HEK293 (cell line): ENCODE results near the gene CASP10.

ENCODE experiments used
- CTCF ChIA-PET: fragments of 350-600 bp; formaldehyde crosslinking; extraction: SDS; loops from one replicate; lab custom pipeline; 2021; ENCODE audit warnings: antibody characterized with exemption; lab: Yijun Ruan, JAX
- POLR2A ChIA-PET: fragments of 300-600 bp; formaldehyde crosslinking; extraction: SDS; loops from one replicate; lab custom pipeline; 2020; ENCODE audit warnings: antibody characterized with exemption, inconsistent platforms; lab: Yijun Ruan, JAX
- H3K27ac ChIP-seq: fragments of 200-500 bp; sonication (Bioruptor generic); 2 replicates; pipeline ENCODE4 v1.5.1; 2014; ENCODE audit warnings: low read depth, low read length, control low read depth, inconsistent platforms; ENCODE audit errors: extremely low read depth
- H3K36me3 ChIP-seq, 2 experiments: fragments of 200-500 bp in 1 of 2; sonication (Bioruptor generic) in 1 of 2; 1 replicate in 1 of 2; 2 replicates in 1 of 2; pipeline ENCODE4 v1.5.1; 2014 to 2017; ENCODE audit warnings: inconsistent platforms in 2 of 2, low read length in 2 of 2; ENCODE audit not compliant: control insufficient read depth in 2 of 2, insufficient read depth in 1 of 2
- H3K4me1 ChIP-seq: fragments of 200-500 bp; sonication (Bioruptor generic); 2 replicates; pipeline ENCODE4 v1.5.1; 2014; ENCODE audit warnings: mild to moderate bottlenecking, low read length, inconsistent platforms; ENCODE audit not compliant: control insufficient read depth, insufficient read depth
- H3K4me3 ChIP-seq: 2 replicates; pipeline ENCODE4 v1.5.1; 2011; ENCODE audit warnings: low read depth, mild to moderate bottlenecking, control low read depth, low read length, moderate library complexity
- H3K9me3 ChIP-seq: fragments of 200-500 bp; sonication (Bioruptor generic); 2 replicates; pipeline ENCODE4 v1.5.1; 2014; ENCODE audit warnings: low read depth, low read length, inconsistent platforms; ENCODE audit not compliant: control insufficient read depth, insufficient read depth
- GLI2 ChIP-seq: fragments of 450-650 bp; formaldehyde crosslinking; IDR thresholded peaks from 2 replicates; pipeline ENCODE4; 2017; ENCODE audit warnings: missing biosample characterization, missing genetic modification characterization, low read depth, borderline replicate concordance
- GLIS2 ChIP-seq: fragments of 450-650 bp; formaldehyde crosslinking; IDR thresholded peaks from 2 replicates; pipeline ENCODE4 v1.5.1; 2016; ENCODE audit warnings: missing biosample characterization, missing genetic modification characterization
- KLF1 ChIP-seq: fragments of 450-650 bp; formaldehyde crosslinking; IDR thresholded peaks from 2 replicates; pipeline ENCODE4 v1.5.1; 2016; ENCODE audit warnings: missing biosample characterization, missing genetic modification characterization
- MZF1 ChIP-seq: fragments of 450-650 bp; formaldehyde crosslinking; IDR thresholded peaks from 2 replicates; pipeline ENCODE4 v1.5.1; 2017; ENCODE audit warnings: missing biosample characterization, missing genetic modification characterization, borderline replicate concordance
- PRDM1 ChIP-seq: fragments of 450-650 bp; formaldehyde crosslinking; IDR thresholded peaks from 2 replicates; pipeline ENCODE4; 2016; ENCODE audit warnings: missing biosample characterization, missing genetic modification characterization
- SCRT2 ChIP-seq: fragments of 450-650 bp; formaldehyde crosslinking; IDR thresholded peaks from 2 replicates; pipeline ENCODE4 v1.5.1; 2016; ENCODE audit warnings: missing biosample characterization, missing genetic modification characterization
- SP7 ChIP-seq: fragments of 450-650 bp; formaldehyde crosslinking; IDR thresholded peaks from 2 replicates; pipeline ENCODE4 v1.5.1; 2016; ENCODE audit warnings: missing biosample characterization, missing genetic modification characterization
- TRIM28 ChIP-seq: IDR thresholded peaks from 2 replicates; pipeline ENCODE4 v1.6.1; 2011; ENCODE audit warnings: low read length, control low read depth, borderline replicate concordance
- ZBTB20 ChIP-seq: fragments of 450-650 bp; formaldehyde crosslinking; IDR thresholded peaks from 2 replicates; pipeline ENCODE4 v1.5.1; 2016; ENCODE audit warnings: missing biosample characterization, missing genetic modification characterization
- ZBTB48 ChIP-seq: fragments of 450-650 bp; formaldehyde crosslinking; IDR thresholded peaks from 2 replicates; pipeline ENCODE4 v1.5.1; 2016; ENCODE audit warnings: missing biosample characterization, missing genetic modification characterization
- ZFP3 ChIP-seq: fragments of 450-650 bp; formaldehyde crosslinking; IDR thresholded peaks from 2 replicates; pipeline ENCODE4 v1.5.1; 2016; ENCODE audit warnings: low read depth, missing biosample characterization, missing genetic modification characterization
- ZIC2 ChIP-seq: fragments of 450-650 bp; formaldehyde crosslinking; IDR thresholded peaks from 2 replicates; pipeline ENCODE4 v1.5.1; 2016; ENCODE audit warnings: missing biosample characterization, missing genetic modification characterization
- ZNF148 ChIP-seq: fragments of 450-650 bp; formaldehyde crosslinking; IDR thresholded peaks from 2 replicates; pipeline ENCODE4 v1.5.0; 2017; ENCODE audit warnings: missing biosample characterization, missing genetic modification characterization, borderline replicate concordance
- ZNF157 ChIP-seq: fragments of 450-650 bp; formaldehyde crosslinking; IDR thresholded peaks from 2 replicates; pipeline ENCODE4 v1.5.1; 2016; ENCODE audit warnings: missing biosample characterization, missing genetic modification characterization
- ZNF2 ChIP-seq: fragments of 450-650 bp; formaldehyde crosslinking; IDR thresholded peaks from 2 replicates; pipeline ENCODE4 v1.5.1; 2016; ENCODE audit warnings: missing biosample characterization, missing genetic modification characterization
- ZNF324 ChIP-seq: fragments of 450-650 bp; formaldehyde crosslinking; IDR thresholded peaks from 2 replicates; pipeline ENCODE4 v1.5.1; 2016; ENCODE audit warnings: missing biosample characterization, missing genetic modification characterization
- ZNF341 ChIP-seq: fragments of 450-650 bp; formaldehyde crosslinking; IDR thresholded peaks from 2 replicates; pipeline ENCODE4; 2016; ENCODE audit warnings: low read depth, missing biosample characterization, missing genetic modification characterization
- ZNF423 ChIP-seq: fragments of 450-650 bp; formaldehyde crosslinking; IDR thresholded peaks from 2 replicates; pipeline ENCODE4 v1.5.1; 2016; ENCODE audit warnings: missing biosample characterization, missing genetic modification characterization
- ZNF549 ChIP-seq: fragments of 450-650 bp; IDR thresholded peaks from 2 replicates; pipeline ENCODE4 v1.5.1; 2018; ENCODE audit warnings: missing biosample characterization, missing genetic modification characterization, mild to moderate bottlenecking, inconsistent platforms, moderate library complexity
- ZNF660 ChIP-seq: fragments of 450-650 bp; IDR thresholded peaks from 2 replicates; pipeline ENCODE4 v1.5.1; 2018; ENCODE audit warnings: missing biosample characterization, mild to moderate bottlenecking, missing genetic modification characterization
- ZXDB ChIP-seq: fragments of 450-650 bp; formaldehyde crosslinking; IDR thresholded peaks from 2 replicates; pipeline ENCODE4 v1.5.1; 2016; ENCODE audit warnings: missing biosample characterization, missing genetic modification characterization
- TF ChIP-seq, protein P1 (sequence below): fragments of 450-650 bp; formaldehyde crosslinking; IDR thresholded peaks from 2 replicates; pipeline ENCODE4 v1.5.1; 2016; ENCODE audit warnings: missing biosample characterization, missing genetic modification characterization
- TF ChIP-seq, protein P2 (sequence below): fragments of 450-650 bp; formaldehyde crosslinking; IDR thresholded peaks from 2 replicates; pipeline ENCODE4 v1.5.1; 2016; ENCODE audit warnings: missing biosample characterization, missing genetic modification characterization
- TF ChIP-seq, protein P3 (sequence below): fragments of 450-650 bp; formaldehyde crosslinking; IDR thresholded peaks from 2 replicates; pipeline ENCODE4 v1.5.1; 2016; ENCODE audit warnings: missing biosample characterization, missing genetic modification characterization
- TF ChIP-seq, protein P4 (sequence below): fragments of 450-650 bp; formaldehyde crosslinking; IDR thresholded peaks from 2 replicates; pipeline ENCODE4 v1.5.1; 2016; ENCODE audit warnings: missing biosample characterization, missing genetic modification characterization

The CASP10 gene

GRCh38 chr2:201257956-201258665 lies 75.2 kb downstream of the CASP10 start:
- Histone ChIP-seq H3K36me3 (no peaks in the 10 kb centered on the region), H3K9me3 (no peaks in the 10 kb centered on the region), H3K4me1 (peaks cover 2% of the 10 kb centered on the region; the same call in 1 of the 2 replicates), H3K4me3 (peak overlapping the region; percentile 40), H3K27ac (peak overlapping the region; percentile 89)
- CTCF ChIA-PET = interaction anchor here (1.6 kb wide), 1 partner anchor 105 kb away, joined by 3 read pairs; no protein-coding TSS in a partner anchor
- POLR2A ChIA-PET = interaction anchor here (0.6 kb wide), 1 partner anchor 523 kb away, joined by 4 read pairs; the partner anchor contains the start of gene ALS2
- TF ChIP-seq KLF1 (tag by site-specific recombination) (0 out of 2 replicates have a peak, but pooled peaks have one; percentile 16), ZIC2 (tag by site-specific recombination) (peak; percentile 60; the same call in 1 of the 2 replicates), ZNF157 (tag by site-specific recombination) (no peak), ZNF2 (tag by site-specific recombination) (0 out of 2 replicates have a peak, but pooled peaks have one; percentile 3), ZNF324 (tag by site-specific recombination) (0 out of 2 replicates have a peak, but pooled peaks have one; percentile 13), ZNF549 (no peak), GLIS2 (tag by site-specific recombination) (peak; percentile 33; the same call in 1 of the 2 replicates), ZFP3 (no peak), MZF1 (0 out of 2 replicates have a peak, but pooled peaks have one; percentile 57), ZNF423 (tag by site-specific recombination) (peak; percentile 86), SP7 (tag by site-specific recombination) (peak; percentile 46; the same call in 1 of the 2 replicates), SCRT2 (peak; percentile 93), ZNF341 (peak; percentile 93), ZBTB48 (peak; percentile 77; the same call in 1 of the 2 replicates), ZXDB (tag by site-specific recombination) (0 out of 2 replicates have a peak, but pooled peaks have one; percentile 54), PRDM1 (peak; percentile 88), GLI2 (tag by site-specific recombination) (no peak), ZNF660 (tag by site-specific recombination) (no peak), ZNF148 (tag by site-specific recombination) (no peak), ZBTB20 (tag by site-specific recombination) (peak; percentile 57; the same call in 1 of the 2 replicates), TRIM28 (0 out of 2 replicates have a peak, but pooled peaks have one; percentile 56)
- TF ChIP-seq, protein P1, sequence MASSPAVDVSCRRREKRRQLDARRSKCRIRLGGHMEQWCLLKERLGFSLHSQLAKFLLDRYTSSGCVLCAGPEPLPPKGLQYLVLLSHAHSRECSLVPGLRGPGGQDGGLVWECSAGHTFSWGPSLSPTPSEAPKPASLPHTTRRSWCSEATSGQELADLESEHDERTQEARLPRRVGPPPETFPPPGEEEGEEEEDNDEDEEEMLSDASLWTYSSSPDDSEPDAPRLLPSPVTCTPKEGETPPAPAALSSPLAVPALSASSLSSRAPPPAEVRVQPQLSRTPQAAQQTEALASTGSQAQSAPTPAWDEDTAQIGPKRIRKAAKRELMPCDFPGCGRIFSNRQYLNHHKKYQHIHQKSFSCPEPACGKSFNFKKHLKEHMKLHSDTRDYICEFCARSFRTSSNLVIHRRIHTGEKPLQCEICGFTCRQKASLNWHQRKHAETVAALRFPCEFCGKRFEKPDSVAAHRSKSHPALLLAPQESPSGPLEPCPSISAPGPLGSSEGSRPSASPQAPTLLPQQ (tag by site-specific recombination) = peak; percentile 47
- TF ChIP-seq, protein P2, sequence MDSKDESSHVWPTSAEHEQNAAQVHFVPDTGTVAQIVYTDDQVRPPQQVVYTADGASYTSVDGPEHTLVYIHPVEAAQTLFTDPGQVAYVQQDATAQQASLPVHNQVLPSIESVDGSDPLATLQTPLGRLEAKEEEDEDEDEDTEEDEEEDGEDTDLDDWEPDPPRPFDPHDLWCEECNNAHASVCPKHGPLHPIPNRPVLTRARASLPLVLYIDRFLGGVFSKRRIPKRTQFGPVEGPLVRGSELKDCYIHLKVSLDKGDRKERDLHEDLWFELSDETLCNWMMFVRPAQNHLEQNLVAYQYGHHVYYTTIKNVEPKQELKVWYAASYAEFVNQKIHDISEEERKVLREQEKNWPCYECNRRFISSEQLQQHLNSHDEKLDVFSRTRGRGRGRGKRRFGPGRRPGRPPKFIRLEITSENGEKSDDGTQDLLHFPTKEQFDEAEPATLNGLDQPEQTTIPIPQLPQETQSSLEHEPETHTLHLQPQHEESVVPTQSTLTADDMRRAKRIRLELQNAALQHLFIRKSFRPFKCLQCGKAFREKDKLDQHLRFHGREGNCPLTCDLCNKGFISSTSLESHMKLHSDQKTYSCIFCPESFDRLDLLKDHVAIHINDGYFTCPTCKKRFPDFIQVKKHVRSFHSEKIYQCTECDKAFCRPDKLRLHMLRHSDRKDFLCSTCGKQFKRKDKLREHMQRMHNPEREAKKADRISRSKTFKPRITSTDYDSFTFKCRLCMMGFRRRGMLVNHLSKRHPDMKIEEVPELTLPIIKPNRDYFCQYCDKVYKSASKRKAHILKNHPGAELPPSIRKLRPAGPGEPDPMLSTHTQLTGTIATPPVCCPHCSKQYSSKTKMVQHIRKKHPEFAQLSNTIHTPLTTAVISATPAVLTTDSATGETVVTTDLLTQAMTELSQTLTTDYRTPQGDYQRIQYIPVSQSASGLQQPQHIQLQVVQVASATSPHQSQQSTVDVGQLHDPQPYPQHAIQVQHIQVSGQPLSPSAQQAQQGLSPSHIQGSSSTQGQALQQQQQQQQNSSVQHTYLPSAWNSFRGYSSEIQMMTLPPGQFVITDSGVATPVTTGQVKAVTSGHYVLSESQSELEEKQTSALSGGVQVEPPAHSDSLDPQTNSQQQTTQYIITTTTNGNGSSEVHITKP = peak; percentile 95
- TF ChIP-seq, protein P3, sequence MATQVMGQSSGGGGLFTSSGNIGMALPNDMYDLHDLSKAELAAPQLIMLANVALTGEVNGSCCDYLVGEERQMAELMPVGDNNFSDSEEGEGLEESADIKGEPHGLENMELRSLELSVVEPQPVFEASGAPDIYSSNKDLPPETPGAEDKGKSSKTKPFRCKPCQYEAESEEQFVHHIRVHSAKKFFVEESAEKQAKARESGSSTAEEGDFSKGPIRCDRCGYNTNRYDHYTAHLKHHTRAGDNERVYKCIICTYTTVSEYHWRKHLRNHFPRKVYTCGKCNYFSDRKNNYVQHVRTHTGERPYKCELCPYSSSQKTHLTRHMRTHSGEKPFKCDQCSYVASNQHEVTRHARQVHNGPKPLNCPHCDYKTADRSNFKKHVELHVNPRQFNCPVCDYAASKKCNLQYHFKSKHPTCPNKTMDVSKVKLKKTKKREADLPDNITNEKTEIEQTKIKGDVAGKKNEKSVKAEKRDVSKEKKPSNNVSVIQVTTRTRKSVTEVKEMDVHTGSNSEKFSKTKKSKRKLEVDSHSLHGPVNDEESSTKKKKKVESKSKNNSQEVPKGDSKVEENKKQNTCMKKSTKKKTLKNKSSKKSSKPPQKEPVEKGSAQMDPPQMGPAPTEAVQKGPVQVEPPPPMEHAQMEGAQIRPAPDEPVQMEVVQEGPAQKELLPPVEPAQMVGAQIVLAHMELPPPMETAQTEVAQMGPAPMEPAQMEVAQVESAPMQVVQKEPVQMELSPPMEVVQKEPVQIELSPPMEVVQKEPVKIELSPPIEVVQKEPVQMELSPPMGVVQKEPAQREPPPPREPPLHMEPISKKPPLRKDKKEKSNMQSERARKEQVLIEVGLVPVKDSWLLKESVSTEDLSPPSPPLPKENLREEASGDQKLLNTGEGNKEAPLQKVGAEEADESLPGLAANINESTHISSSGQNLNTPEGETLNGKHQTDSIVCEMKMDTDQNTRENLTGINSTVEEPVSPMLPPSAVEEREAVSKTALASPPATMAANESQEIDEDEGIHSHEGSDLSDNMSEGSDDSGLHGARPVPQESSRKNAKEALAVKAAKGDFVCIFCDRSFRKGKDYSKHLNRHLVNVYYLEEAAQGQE (tag by site-specific recombination) = 0 out of 2 replicates have a peak, but pooled peaks have one; percentile 18
- TF ChIP-seq, protein P4, sequence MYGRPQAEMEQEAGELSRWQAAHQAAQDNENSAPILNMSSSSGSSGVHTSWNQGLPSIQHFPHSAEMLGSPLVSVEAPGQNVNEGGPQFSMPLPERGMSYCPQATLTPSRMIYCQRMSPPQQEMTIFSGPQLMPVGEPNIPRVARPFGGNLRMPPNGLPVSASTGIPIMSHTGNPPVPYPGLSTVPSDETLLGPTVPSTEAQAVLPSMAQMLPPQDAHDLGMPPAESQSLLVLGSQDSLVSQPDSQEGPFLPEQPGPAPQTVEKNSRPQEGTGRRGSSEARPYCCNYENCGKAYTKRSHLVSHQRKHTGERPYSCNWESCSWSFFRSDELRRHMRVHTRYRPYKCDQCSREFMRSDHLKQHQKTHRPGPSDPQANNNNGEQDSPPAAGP (tag by site-specific recombination) = peak; percentile 30; the same call in 1 of the 2 replicates
